DOHH2 (cell line): Measurements from ENCODE around the gene CLK2.

Source experiments
- EZH2phosphoT487 ChIP-seq: fragments of 200-600 bp; sonication (generic); IDR thresholded peaks from 2 replicates; pipeline ENCODE4 v1.6.1; 2017; ENCODE audit warnings: borderline replicate concordance, mild to moderate bottlenecking, antibody characterized with exemption, low read length, moderate library complexity, mixed read lengths
- TF ChIP-seq, protein P1 (sequence below): fragments of 200-600 bp; sonication (generic); IDR thresholded peaks from one replicate; pipeline ENCODE4 v1.5.1; 2014; ENCODE audit warnings: antibody characterized with exemption, mild to moderate bottlenecking, low read depth, low read length; ENCODE audit not compliant: poor library complexity, severe bottlenecking

GRCh38 chr1:155261852-155262673 is 11.2 kb downstream of the CLK2 start, which contains the start of gene SCAMP3:
- TF ChIP-seq, protein P1, sequence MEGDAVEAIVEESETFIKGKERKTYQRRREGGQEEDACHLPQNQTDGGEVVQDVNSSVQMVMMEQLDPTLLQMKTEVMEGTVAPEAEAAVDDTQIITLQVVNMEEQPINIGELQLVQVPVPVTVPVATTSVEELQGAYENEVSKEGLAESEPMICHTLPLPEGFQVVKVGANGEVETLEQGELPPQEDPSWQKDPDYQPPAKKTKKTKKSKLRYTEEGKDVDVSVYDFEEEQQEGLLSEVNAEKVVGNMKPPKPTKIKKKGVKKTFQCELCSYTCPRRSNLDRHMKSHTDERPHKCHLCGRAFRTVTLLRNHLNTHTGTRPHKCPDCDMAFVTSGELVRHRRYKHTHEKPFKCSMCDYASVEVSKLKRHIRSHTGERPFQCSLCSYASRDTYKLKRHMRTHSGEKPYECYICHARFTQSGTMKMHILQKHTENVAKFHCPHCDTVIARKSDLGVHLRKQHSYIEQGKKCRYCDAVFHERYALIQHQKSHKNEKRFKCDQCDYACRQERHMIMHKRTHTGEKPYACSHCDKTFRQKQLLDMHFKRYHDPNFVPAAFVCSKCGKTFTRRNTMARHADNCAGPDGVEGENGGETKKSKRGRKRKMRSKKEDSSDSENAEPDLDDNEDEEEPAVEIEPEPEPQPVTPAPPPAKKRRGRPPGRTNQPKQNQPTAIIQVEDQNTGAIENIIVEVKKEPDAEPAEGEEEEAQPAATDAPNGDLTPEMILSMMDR = no peak
- TF ChIP-seq EZH2phosphoT487 = no peak
